Activated naive CD4-positive, alpha-beta T cell treated with anti-CD3 and anti-CD28 coated beads, Interleukin-2, amount 50 U/mL, for 72 hours (primary cell): Measurements from ENCODE around the gene MMP15. TPM values are rescaled to one million over a fixed set of nuclear protein-coding genes. Genes with fewer than 3 reads are reported as not detected.

Source experiments
- ATAC-seq, 2 donors: fragments of 150-1000 bp; cut with Tn5 transposase; 2 replicates each; pipeline ENCODE4 v1.10.0; 2021; ENCODE audit warnings: mild to moderate bottlenecking in 2 of 2, moderate library complexity in 2 of 2
- DNase-seq, 2 donors: peaks; one replicate each; pipeline ENCODE4 v3.0.0; 2021 to 2022; ENCODE audit warnings: low spot score in 2 of 2
- H3K27ac Mint-ChIP-seq, 2 donors: one replicate each; pipeline ENCODE4 v1.8.0; 2022; ENCODE audit warnings: mild to moderate bottlenecking in 2 of 2, mixed read lengths in 2 of 2
- H3K36me3 Mint-ChIP-seq, 2 donors: one replicate each; pipeline ENCODE4 v1.8.0; 2022; ENCODE audit warnings: mixed read lengths in 2 of 2
- H3K9me3 Mint-ChIP-seq, 2 donors: one replicate each; pipeline ENCODE4 v1.8.0; 2022; ENCODE audit warnings: mixed read lengths in 2 of 2
- total RNA-seq, 2 donors: library from RNA; stranded (reverse); gene quantifications; one replicate each; pipeline ENCODE4 v1.2.3, GENCODE V29; 2022

Gene MMP15
- total RNA-seq, 2 donors from 2014 or later: 0.07 to 0.76 TPM

- H3K27ac Mint-ChIP-seq: peak overlapping the region in 1 of 2 donors; percentile 64
- DNase-seq (no peak), ATAC-seq (no peak)
- no peaks in the 10 kb centered on the region for H3K9me3 Mint-ChIP-seq
- H3K36me3 Mint-ChIP-seq: no peaks in the 10 kb centered on the region
Measured at GRCh38 chr16:57993897-57994296, 31.7 kb upstream of the MMP15 start.

GRCh38 chr16:57994361-57994760 lies 31.2 kb upstream of the MMP15 start:
- H3K9me3 Mint-ChIP-seq: no peaks in the 10 kb centered on the region
- H3K36me3 Mint-ChIP-seq: no peaks in the 10 kb centered on the region
- H3K27ac Mint-ChIP-seq: peak overlapping the region in 1 of 2 donors; percentile 64
- no peak for ATAC-seq
- no peak for DNase-seq

- Mint-ChIP-seq H3K36me3 (no peaks in the 10 kb centered on the region), H3K9me3 (no peaks in the 10 kb centered on the region), H3K27ac (peak overlapping the region; percentile 64 to 90)
- peak in 1 of 2 donors; percentile 29 for ATAC-seq
- no peak for DNase-seq
Measured at GRCh38 chr16:57994778-57995177, 30.8 kb upstream of the MMP15 start.

GRCh38 chr16:57995721-57996405 lies 29.7 kb upstream of the MMP15 start:
- H3K27ac Mint-ChIP-seq: peak overlapping the region in 1 of 2 donors; percentile 44
- H3K9me3 Mint-ChIP-seq: no peaks in the 10 kb centered on the region
- DNase-seq (no peak), ATAC-seq (no peak)
- H3K36me3 Mint-ChIP-seq: no peaks in the 10 kb centered on the region

GRCh38 chr16:57996406-57997175 lies 29.0 kb upstream of the MMP15 start:
- H3K27ac Mint-ChIP-seq: no peak overlapping the region
- no peaks in the 10 kb centered on the region for H3K36me3 Mint-ChIP-seq
- DNase-seq (no peak), ATAC-seq (no peak)
- no peaks in the 10 kb centered on the region for H3K9me3 Mint-ChIP-seq

- no peak for DNase-seq
- no peak for ATAC-seq
- Mint-ChIP-seq H3K27ac (no peak overlapping the region), H3K9me3 (no peaks in the 10 kb centered on the region), H3K36me3 (no peaks in the 10 kb centered on the region)
Measured at GRCh38 chr16:57997176-57997527, 28.4 kb upstream of the MMP15 start.

- H3K36me3 Mint-ChIP-seq: no peaks in the 10 kb centered on the region
- DNase-seq (no peak), ATAC-seq (no peak)
- peak overlapping the region in 1 of 2 donors; percentile 38 for H3K27ac Mint-ChIP-seq
- no peaks in the 10 kb centered on the region for H3K9me3 Mint-ChIP-seq
Measured at GRCh38 chr16:57997528-57998265, 27.9 kb upstream of the MMP15 start.

GRCh38 chr16:57998486-57998885 lies 27.1 kb upstream of the MMP15 start:
- Mint-ChIP-seq H3K27ac (peak overlapping the region; percentile 56 to 66), H3K36me3 (no peaks in the 10 kb centered on the region), H3K9me3 (no peaks in the 10 kb centered on the region)
- peak; percentile 35 to 73 for DNase-seq
- ATAC-seq: peak; percentile 24 to 46

GRCh38 chr16:57998992-57999365 lies 26.6 kb upstream of the MMP15 start:
- Mint-ChIP-seq H3K36me3 (no peaks in the 10 kb centered on the region), H3K27ac (peak overlapping the region; percentile 66 to 77), H3K9me3 (no peaks in the 10 kb centered on the region)
- DNase-seq (no peak), ATAC-seq (no peak)

- peak overlapping the region; percentile 66 to 77 for H3K27ac Mint-ChIP-seq
- no peaks in the 10 kb centered on the region for H3K9me3 Mint-ChIP-seq
- DNase-seq: peak in 1 of 2 donors; percentile 42
- no peaks in the 10 kb centered on the region for H3K36me3 Mint-ChIP-seq
- no peak for ATAC-seq
Measured at GRCh38 chr16:57999366-57999970, 26.1 kb upstream of the MMP15 start.

- Mint-ChIP-seq H3K36me3 (no peaks in the 10 kb centered on the region), H3K9me3 (no peaks in the 10 kb centered on the region), H3K27ac (peak within 1 kb of the TSS; percentile 84 to 95)
- ATAC-seq: peak; percentile 16 to 24
- DNase-seq: peak in 1 of 2 donors; percentile 63
Measured at GRCh38 chr16:57999971-58000705, 25.4 kb upstream of the MMP15 start, which contains the start of gene ZNF319. Gene ZNF319 (minus strand): TSS chr16:58000672. CDS start chr16:57998265, 2,407 bp downstream.

GRCh38 chr16:58000706-58001676 lies 24.6 kb upstream of the MMP15 start, which contains the start of gene USB1:
Gene USB1 (plus strand): TSS chr16:58001407. CDS start chr16:58001484, 77 bp downstream.
- Mint-ChIP-seq H3K36me3 (no peaks in the 10 kb centered on the region), H3K9me3 (no peaks in the 10 kb centered on the region), H3K27ac (peak within 1 kb of the TSS; percentile 84 to 95)
- DNase-seq (peak; percentile 90 to 94), ATAC-seq (peak; percentile 82 to 85)

GRCh38 chr16:58001781-58002415 lies 23.7 kb upstream of the MMP15 start:
- DNase-seq (no peak), ATAC-seq (no peak)
- Mint-ChIP-seq H3K9me3 (no peaks in the 10 kb centered on the region), H3K36me3 (peaks cover 0 to 4% of the 10 kb centered on the region in 2 donors), H3K27ac (peak overlapping the region; percentile 72 to 84)

- H3K36me3 Mint-ChIP-seq: peaks cover 0 to 7% of the 10 kb centered on the region in 2 donors
- no peaks in the 10 kb centered on the region for H3K9me3 Mint-ChIP-seq
- H3K27ac Mint-ChIP-seq: peak overlapping the region; percentile 36 to 84
- DNase-seq (no peak), ATAC-seq (no peak)
Measured at GRCh38 chr16:58002416-58002800, 23.1 kb upstream of the MMP15 start.

- ATAC-seq (no peak), DNase-seq (no peak)
- no peak overlapping the region for H3K27ac Mint-ChIP-seq
- H3K36me3 Mint-ChIP-seq: peaks cover 0 to 7% of the 10 kb centered on the region in 2 donors
- no peaks in the 10 kb centered on the region for H3K9me3 Mint-ChIP-seq
Measured at GRCh38 chr16:58002936-58003335, 22.6 kb upstream of the MMP15 start.
